Gastroesophageal sphincter (tissue), 3 donors: ENCODE measurements around the gene LLGL2.

Experiments
- CTCF ChIP-seq, 4 experiments: fragments of 200-600 bp in 2 of 4; fragments of 450-650 bp in 2 of 4; sonication (generic) in 1 of 4; IDR thresholded peaks; one replicate each; pipeline ENCODE4 v1.5.1; 2017 to 2019; ENCODE audit warnings: antibody characterized with exemption in 4 of 4, mild to moderate bottlenecking in 2 of 4, moderate library complexity in 2 of 4
- EP300 ChIP-seq: sonication (generic); formaldehyde crosslinking; IDR thresholded peaks from one replicate; pipeline ENCODE4 v1.6.1; 2017; ENCODE audit warnings: antibody characterized with exemption, mild to moderate bottlenecking
- POLR2A ChIP-seq, 2 donors: fragments of 450-650 bp; IDR thresholded peaks; one replicate each; pipeline ENCODE4 v1.6.1; 2017; ENCODE audit warnings: antibody characterized with exemption in 2 of 2, mild to moderate bottlenecking in 2 of 2, moderate library complexity in 1 of 2
- POLR2AphosphoS5 ChIP-seq: sonication (generic); formaldehyde crosslinking; IDR thresholded peaks from one replicate; pipeline ENCODE4 v1.6.1; 2017; ENCODE audit warnings: antibody characterized with exemption

- TF ChIP-seq CTCF (IDR thresholded peaks at IDR 0.05) (no peak), POLR2A (IDR thresholded peaks at IDR 0.05) (no peak), POLR2AphosphoS5 (no peak), EP300 (no peak)
These were observed 4.2 kb upstream of the LLGL2 start for GRCh38 chr17:75521290-75521689.
